Fibroblast of mammary gland (primary cell): Measurements from ENCODE around the gene RECQL5.
"Not testable (repeated sequence)": the region's sequence is repeated elsewhere in the genome, so short reads cannot be mapped to it uniquely, and the experiment has no call there.

Experiments
- DNase-seq: peaks from one replicate; pipeline ENCODE4 v3.0.0-alpha.2; 2010; ENCODE audit warnings: low read depth
- H3K4me3 ChIP-seq: 2 replicates; pipeline ENCODE4 v1.5.1; 2011; ENCODE audit warnings: low read depth, mild to moderate bottlenecking, low read length, moderate library complexity; ENCODE audit not compliant: control insufficient read depth
- TF ChIP-seq, protein P1 (sequence below): conservative IDR thresholded peaks from 2 replicates; pipeline ENCODE4 v1.5.1; 2011; ENCODE audit warnings: low read depth, low read length, inconsistent platforms; ENCODE audit not compliant: control insufficient read depth, insufficient read depth

Gene RECQL5

DNA sequence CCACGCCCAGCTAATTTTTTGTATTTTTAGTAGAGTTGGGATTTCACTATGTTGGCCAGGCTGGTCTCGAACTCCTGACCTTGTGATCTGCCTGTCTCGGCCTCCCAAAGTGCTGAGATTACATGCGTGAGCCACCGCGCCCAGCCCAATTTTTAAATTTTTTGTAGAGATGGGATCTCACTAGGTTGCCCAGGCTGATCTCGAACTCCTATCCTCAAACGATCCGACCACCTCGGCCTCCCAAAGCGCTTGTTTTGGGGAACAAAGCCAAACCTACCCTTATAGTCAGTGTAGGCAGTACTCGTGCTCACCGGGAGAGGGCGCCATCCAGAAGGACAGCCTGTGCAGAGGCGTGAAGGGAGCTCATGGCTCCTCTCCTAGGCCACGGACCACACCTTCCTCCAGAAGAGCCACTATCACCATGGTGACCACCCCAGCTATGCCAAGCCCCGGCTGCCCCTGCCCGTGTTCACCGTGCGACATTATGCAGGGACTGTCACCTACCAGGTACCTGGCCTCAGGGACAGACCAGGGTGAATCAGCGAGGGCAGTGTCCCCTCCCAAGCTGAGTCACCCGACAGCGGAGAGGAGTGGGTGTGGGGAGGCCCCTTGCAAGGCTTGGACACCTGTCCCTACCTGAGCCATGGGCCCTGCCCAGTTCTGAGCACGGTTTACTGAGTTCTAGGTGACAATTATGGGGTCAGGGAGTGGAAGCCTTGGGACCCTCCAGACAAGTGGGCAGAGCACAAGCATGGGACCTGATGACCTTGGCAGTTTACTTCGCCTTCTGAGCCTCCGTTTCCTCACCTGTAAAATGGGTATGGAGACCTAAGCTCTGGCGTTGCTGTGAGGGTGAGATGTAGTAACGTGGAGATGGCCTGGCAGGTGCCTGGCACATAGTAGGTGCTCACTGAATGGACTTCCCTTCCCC, 65.6 kb downstream of the RECQL5 start:
- TF ChIP-seq, protein P1, sequence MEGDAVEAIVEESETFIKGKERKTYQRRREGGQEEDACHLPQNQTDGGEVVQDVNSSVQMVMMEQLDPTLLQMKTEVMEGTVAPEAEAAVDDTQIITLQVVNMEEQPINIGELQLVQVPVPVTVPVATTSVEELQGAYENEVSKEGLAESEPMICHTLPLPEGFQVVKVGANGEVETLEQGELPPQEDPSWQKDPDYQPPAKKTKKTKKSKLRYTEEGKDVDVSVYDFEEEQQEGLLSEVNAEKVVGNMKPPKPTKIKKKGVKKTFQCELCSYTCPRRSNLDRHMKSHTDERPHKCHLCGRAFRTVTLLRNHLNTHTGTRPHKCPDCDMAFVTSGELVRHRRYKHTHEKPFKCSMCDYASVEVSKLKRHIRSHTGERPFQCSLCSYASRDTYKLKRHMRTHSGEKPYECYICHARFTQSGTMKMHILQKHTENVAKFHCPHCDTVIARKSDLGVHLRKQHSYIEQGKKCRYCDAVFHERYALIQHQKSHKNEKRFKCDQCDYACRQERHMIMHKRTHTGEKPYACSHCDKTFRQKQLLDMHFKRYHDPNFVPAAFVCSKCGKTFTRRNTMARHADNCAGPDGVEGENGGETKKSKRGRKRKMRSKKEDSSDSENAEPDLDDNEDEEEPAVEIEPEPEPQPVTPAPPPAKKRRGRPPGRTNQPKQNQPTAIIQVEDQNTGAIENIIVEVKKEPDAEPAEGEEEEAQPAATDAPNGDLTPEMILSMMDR = peak; percentile 72
- H3K4me3 ChIP-seq = no peak overlapping the region
- peak; percentile 29 for DNase-seq

DNA sequence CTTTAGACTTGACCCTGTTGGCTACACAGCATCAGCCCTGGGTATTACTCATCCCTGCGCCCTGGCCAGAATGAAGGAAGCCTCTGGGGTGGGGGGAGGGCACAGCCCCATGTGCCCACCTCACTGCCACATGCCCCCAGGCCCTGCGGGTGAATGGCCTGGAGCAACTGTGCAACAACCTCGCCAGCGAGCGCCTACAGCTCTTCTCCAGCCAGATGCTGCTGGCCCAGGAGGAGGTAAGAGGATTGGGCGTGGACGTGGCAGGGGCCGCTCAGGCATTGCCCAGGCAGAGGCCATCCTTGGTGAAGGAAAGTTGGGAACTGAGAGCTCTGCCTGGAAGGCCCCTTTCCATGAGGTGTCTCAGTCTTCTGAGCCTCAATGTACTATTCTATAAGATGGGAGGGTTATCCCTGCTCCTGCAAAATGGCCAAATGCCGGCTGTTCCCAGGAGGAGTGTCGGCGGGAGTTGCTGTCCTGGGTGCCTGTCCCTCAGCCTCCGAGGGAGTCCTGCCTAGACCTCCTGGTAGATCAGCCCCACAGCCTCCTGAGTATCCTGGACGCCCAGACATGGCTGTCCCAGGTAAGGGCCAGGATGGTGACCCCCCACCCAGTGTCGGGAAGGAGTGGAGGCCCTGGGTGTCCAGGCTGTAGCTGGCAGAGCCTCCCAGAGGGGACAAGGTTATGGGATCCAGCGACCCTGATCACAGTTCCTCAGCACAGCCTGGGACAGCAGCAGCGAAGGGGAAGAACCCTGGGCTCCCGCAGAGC, 70.5 kb downstream of the RECQL5 start:
- DNase-seq = no peak
- TF ChIP-seq, protein P1 = no peak
- H3K4me3 ChIP-seq = no peak overlapping the region

DNA sequence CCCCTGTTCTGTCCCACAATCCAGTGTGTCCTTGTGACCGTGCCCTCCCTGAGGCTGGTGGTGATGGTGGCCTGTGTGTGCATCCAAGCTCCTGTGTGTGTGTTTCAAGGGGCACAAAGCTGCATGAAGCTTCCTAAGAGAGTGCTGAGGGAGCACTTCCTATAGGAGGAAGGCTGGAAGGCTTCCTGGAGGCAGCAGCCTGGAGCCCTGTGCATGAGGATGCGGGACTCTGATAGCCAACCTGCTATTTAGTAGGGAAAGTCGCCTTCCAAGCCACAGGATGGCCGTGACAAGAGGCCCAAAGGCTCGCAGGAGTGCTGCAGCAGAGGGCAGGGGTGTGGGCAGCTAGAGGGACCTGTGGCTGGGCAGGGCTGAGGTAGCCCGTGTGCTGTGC, 71.0 kb downstream of the RECQL5 start:
- no peak for DNase-seq
- H3K4me3 ChIP-seq = no peak overlapping the region
- TF ChIP-seq, protein P1 = no peak

- H3K4me3 ChIP-seq = no peak overlapping the region
- TF ChIP-seq, protein P1 = no peak
- DNase-seq = no peak
Measured at GRCh38 chr17:75595284-75595919, 71.6 kb downstream of the RECQL5 start.

DNA sequence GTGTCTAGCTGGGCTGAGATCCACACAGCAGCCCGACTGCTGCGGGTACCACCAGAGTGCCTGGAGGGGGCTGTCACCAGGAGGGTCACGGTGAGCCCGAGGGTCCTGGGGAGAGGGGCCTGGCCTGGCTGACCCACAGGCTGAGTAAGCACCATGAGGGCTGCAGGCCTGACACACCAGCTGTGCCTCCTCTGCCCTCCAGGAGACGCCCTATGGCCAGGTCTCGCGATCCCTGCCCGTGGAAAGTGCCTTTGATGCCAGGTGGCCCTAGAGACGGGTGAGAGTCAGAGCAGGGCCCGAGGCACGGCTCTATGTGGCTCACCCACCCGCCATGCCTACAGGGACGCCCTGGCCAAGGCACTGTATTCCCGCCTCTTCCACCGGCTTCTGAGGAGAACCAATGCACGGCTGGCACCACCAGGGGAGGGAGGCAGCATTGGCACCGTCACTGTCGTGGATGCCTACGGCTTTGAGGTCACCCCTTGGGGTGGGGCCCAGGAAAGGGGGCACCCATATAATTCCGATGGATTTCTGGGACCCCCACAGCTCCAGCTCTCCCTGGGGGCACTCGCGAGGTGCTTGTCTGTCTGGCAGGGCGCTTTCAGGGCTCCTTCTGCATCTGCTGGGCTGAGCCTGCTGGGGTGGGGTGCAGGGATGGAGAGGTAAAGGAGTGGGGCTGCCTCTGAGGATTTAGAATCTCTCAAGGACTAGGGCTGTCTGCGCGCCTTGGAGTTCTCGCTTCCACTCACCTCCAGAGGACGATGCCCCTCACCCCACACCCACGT, 72.3 kb downstream of the RECQL5 start:
- H3K4me3 ChIP-seq = no peak overlapping the region
- TF ChIP-seq, protein P1 = no peak
- no peak for DNase-seq

DNA sequence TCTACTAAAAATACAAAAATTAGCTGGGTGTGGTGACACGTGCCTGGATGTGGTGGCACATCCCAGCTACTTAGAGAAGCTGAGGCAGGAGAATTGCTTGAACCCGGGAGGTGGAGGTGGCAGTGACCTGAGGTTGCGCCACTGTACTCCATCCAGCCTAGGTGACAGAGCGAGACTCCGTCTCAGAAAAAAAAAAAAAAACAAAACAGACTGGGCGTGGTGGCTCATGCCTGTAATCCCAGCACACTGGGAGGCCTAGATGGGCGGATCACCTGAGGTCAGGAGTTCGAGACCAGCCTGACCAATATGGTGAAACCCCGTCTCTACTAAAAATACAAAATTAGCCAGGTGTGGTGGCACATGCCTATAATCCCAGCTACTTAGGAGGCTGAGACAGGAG, 73.5 kb downstream of the RECQL5 start:
- not testable (repeated sequence) for H3K4me3 ChIP-seq

More for the DNA sequence above, 73.5 kb downstream of the RECQL5 start:
- not testable (repeated sequence) for DNase-seq
